ENCODE data around the gene INTS11. TPM values are rescaled to one million over a fixed set of nuclear protein-coding genes. Genes with fewer than 3 reads are reported as not detected.

The INTS11 gene
- total RNA-seq, 3 donors from 2014 or later (not counting 1 experiment from before 2014, with no cell fraction given), result 150 to 189 (median 181) TPM

GRCh38 chr1:1296070-1297061 lies 28.1 kb downstream of the INTS11 start:
- Mint-ChIP-seq H3K36me3 (no peaks in the 10 kb centered on the region), H3K27ac (no peak overlapping the region), H3K4me3 (no peak overlapping the region), H3K27me3 (ENCODE audit: low read depth in 2 of 2) (no peaks in the 10 kb centered on the region), H3K9me3 (no peaks in the 10 kb centered on the region), H3K4me1 (peaks cover 0 to 3% of the 10 kb centered on the region in 2 donors)
- H3K27ac ChIP-seq (ENCODE audit: low read length), result no peak overlapping the region
- DNase-seq, result no peak
- peaks cover 4% of the 10 kb centered on the region for H3K4me1 ChIP-seq (ENCODE audit: control insufficient read depth, insufficient read depth, low read length)
- TF ChIP-seq CTCF (IDR thresholded peaks at IDR 0.05), result no peak
- intact Hi-C loops (cut with micrococcal nuclease), result no loop called here
- ATAC-seq, result no peak
- H3K27me3 ChIP-seq (ENCODE audit: control insufficient read depth, insufficient read depth, low read length), result no peaks in the 10 kb centered on the region
- no peak overlapping the region for H3K4me3 ChIP-seq (ENCODE audit: low read length)
- H3K9me3 ChIP-seq (ENCODE audit: control insufficient read depth, insufficient read depth, low read length), result no peaks in the 10 kb centered on the region
- no peaks in the 10 kb centered on the region for H3K36me3 ChIP-seq (ENCODE audit: control insufficient read depth, insufficient read depth, low read length)
- 98% methylated on average over 62 of the region's 62 CpGs for WGBS (ENCODE audit: insufficient coverage)

- Histone ChIP-seq H3K36me3 (ENCODE audit: control insufficient read depth, insufficient read depth, low read length) (no peaks in the 10 kb centered on the region), H3K27me3 (ENCODE audit: control insufficient read depth, insufficient read depth, low read length) (no peaks in the 10 kb centered on the region), H3K4me3 (ENCODE audit: low read length) (no peak overlapping the region), H3K9me3 (ENCODE audit: control insufficient read depth, insufficient read depth, low read length) (no peaks in the 10 kb centered on the region), H3K27ac (ENCODE audit: low read length) (no peak overlapping the region), H3K4me1 (ENCODE audit: control insufficient read depth, insufficient read depth, low read length) (peaks cover 4% of the 10 kb centered on the region)
- H3K27me3 Mint-ChIP-seq (ENCODE audit: low read depth in 2 of 2), result no peaks in the 10 kb centered on the region
- peaks cover 0 to 4% of the 10 kb centered on the region in 2 donors for H3K4me1 Mint-ChIP-seq
- no peaks in the 10 kb centered on the region for H3K9me3 Mint-ChIP-seq
- DNase-seq, result no peak
- no peak for TF ChIP-seq CTCF (IDR thresholded peaks at IDR 0.05)
- H3K36me3 Mint-ChIP-seq, result no peaks in the 10 kb centered on the region
- no peak for ATAC-seq
- 97% methylated on average over 35 of the region's 35 CpGs for WGBS (ENCODE audit: insufficient coverage)
- H3K27ac Mint-ChIP-seq, result no peak overlapping the region
- intact Hi-C loops (cut with micrococcal nuclease), result no loop called here
- H3K4me3 Mint-ChIP-seq, result no peak overlapping the region
These were observed 29.1 kb downstream of the INTS11 start for GRCh38 chr1:1295154-1295923.

- Mint-ChIP-seq H3K27me3 (ENCODE audit: low read depth in 2 of 2) (peaks cover 0 to 3% of the 10 kb centered on the region in 2 donors), H3K4me1 (peaks cover 0 to 9% of the 10 kb centered on the region in 2 donors), H3K36me3 (no peaks in the 10 kb centered on the region), H3K9me3 (no peaks in the 10 kb centered on the region), H3K27ac (no peak overlapping the region), H3K4me3 (no peak overlapping the region)
- Histone ChIP-seq H3K27me3 (ENCODE audit: control insufficient read depth, insufficient read depth, low read length) (no peaks in the 10 kb centered on the region), H3K36me3 (ENCODE audit: control insufficient read depth, insufficient read depth, low read length) (no peaks in the 10 kb centered on the region), H3K27ac (ENCODE audit: low read length) (no peak overlapping the region), H3K9me3 (ENCODE audit: control insufficient read depth, insufficient read depth, low read length) (no peaks in the 10 kb centered on the region), H3K4me3 (ENCODE audit: low read length) (no peak overlapping the region), H3K4me1 (ENCODE audit: control insufficient read depth, insufficient read depth, low read length) (peaks cover 4% of the 10 kb centered on the region)
- no peak for TF ChIP-seq CTCF (IDR thresholded peaks at IDR 0.05)
- intact Hi-C loops (cut with micrococcal nuclease), result loop anchor here (5.0 kb wide), 1 partner anchor 312 kb away; the partner anchor contains the start of gene PERM1
- 95% methylated on average over 58 of the region's 58 CpGs for WGBS (ENCODE audit: insufficient coverage)
- ATAC-seq (no peak), DNase-seq (no peak)
These were observed 30.1 kb downstream of the INTS11 start for GRCh38 chr1:1294250-1294890.
